Heart right ventricle (tissue), 16 donors: ENCODE results near the gene SCGB2A2. TPM values are rescaled to one million over a fixed set of nuclear protein-coding genes. Genes with fewer than 3 reads are reported as not detected.

Experiments used
- ATAC-seq, 8 donors: fragments of 200-7000 bp; cut with Tn5 transposase; one replicate each; pipeline ENCODE4 v1.9.1; 2020; ENCODE audit warnings: mild to moderate bottlenecking in 8 of 8, moderate library complexity in 8 of 8, moderate number of reproducible peaks in 1 of 8
- DNase-seq, 2 donors: peaks; one replicate each; pipeline ENCODE4 v3.0.0-alpha.2; 2020
- H3K27ac ChIP-seq, 10 donors: fragments of 200-600 bp; sonication (generic) in 2 of 10; one replicate each; pipeline versions ENCODE4 v1.5.0 to v1.8.0; 2020 to 2022; ENCODE audit warnings: mild to moderate bottlenecking in 3 of 10
- H3K27me3 ChIP-seq, 7 donors: fragments of 200-600 bp; one replicate each; pipeline ENCODE4 v1.8.0; 2021 to 2022; ENCODE audit warnings: mild to moderate bottlenecking in 2 of 7
- H3K36me3 ChIP-seq, 9 donors: fragments of 200-600 bp; sonication (generic) in 1 of 9; one replicate each; pipeline versions ENCODE4 v1.5.0 to v1.8.0; 2020 to 2022; ENCODE audit warnings: mild to moderate bottlenecking in 2 of 9
- H3K4me1 ChIP-seq, 9 donors: fragments of 200-600 bp; sonication (generic) in 1 of 9; one replicate each; pipeline versions ENCODE4 v1.5.0 to v1.8.0; 2020 to 2022; ENCODE audit warnings: mild to moderate bottlenecking in 4 of 9
- H3K4me3 ChIP-seq, 10 donors: fragments of 200-600 bp; sonication (generic) in 2 of 10; one replicate each; pipeline versions ENCODE4 v1.5.0 to v1.8.0; 2020 to 2022; ENCODE audit warnings: mild to moderate bottlenecking in 7 of 10, moderate library complexity in 2 of 10
- H3K9me3 ChIP-seq, 11 donors: fragments of 200-600 bp in 10 of 11; sonication (generic) in 2 of 11; one replicate each; pipeline versions ENCODE4 v1.5.0 to v1.8.0; 2013 to 2022; ENCODE audit warnings: mild to moderate bottlenecking in 2 of 11, control low read depth in 1 of 11, moderate library complexity in 1 of 11
- whole genome bisulfite sequencing, 2 donors: extraction: QIAGEN DNeasy Blood & Tissue Kit; methylation state at CpG; one replicate each; pipeline ENCODE4 v1.1.7; 2013; ENCODE audit warnings: inconsistent platforms in 1 of 2; 5-methylcytosine and 5-hydroxymethylcytosine counted together
- intact Hi-C, 10 donors: fragments of 100-400 bp; cut with DNase I; formaldehyde crosslinking; loops; one replicate each; pipeline versions ENCODE4 v1.11.1 to v1.14.2; 2022
- polyA plus RNA-seq, 2 donors: library from polyadenylated mRNA; stranded (reverse); fragments of 200-250 nt; gene quantifications; one replicate each; pipeline ENCODE4 v1.2.3, GENCODE V29; 2013
- total RNA-seq, 10 donors: library from RNA; stranded (reverse); fragmentation: NEBNext Ultra II Directional in 3 of 10; extraction: Animal tissue kit (Norgen Biotek cat#: 25700) in 3 of 10; gene quantifications; one replicate each; pipeline versions ENCODE4 v1.2.1 to v1.2.4, GENCODE V29; 2021 to 2023
- TF ChIP-seq, protein P1 (sequence below), 9 donors: fragments of 200-600 bp; sonication (generic) in 2 of 9; IDR thresholded peaks; one replicate each; pipeline versions ENCODE4 v1.5.0 to v1.8.0; 2021 to 2022; ENCODE audit warnings: antibody characterized with exemption in 9 of 9, mild to moderate bottlenecking in 5 of 9, moderate library complexity in 1 of 9
- donor health status: Arrhythmogenic right ventricular cardiomyopathy.
- donor health status: ischemic (EF 13 %, LVEDD 7.1; RV severe dilation, severe dysfunction).
- donor health status: healthy with polysubstance abuse.
- donor health status: DM: no; HTN: yes; CAD: no.
- donor health status: DM: no; HTN: no; CAD: no.
- donor health status: ischemic (EF 25% LVEDD 6.9; RV normal size, moderate dysfunction).
- donor health status: ischemic (EF 25% LVEDD 5.7; RV mildly dilated, moderate dysfunction).
- donor health status: healthy.
- donor health status: DM: yes; HTN: yes; CAD: no.
- donor health status: Ischemic cardiomyopathy.
- donor health status: ischemic (EF 35%, LVEDD 5.7; RV mildly dilated, moderate dysfunction).
- donor health status: nonischemic (EF 11% LVEDD 7.7; RV severe dilation, severe dysfunction).
- donor health status: DM: yes; HTN: yes; CAD: no.
- donor health status: PGD.
- donor health status: ischemic (EF 29% LVEDD 5.4; RV normal size, mild dysfunction).
- donor health status: nonischemic (EF 23%, LVEDD 6.1; RV moderate dilation, normal function).

SCGB2A2 gene
- total and polyA plus RNA-seq, 12 donors, result not detected

- Histone ChIP-seq H3K27me3 (peaks cover 0 to 39% (median 17%) of the 10 kb centered on the region in 7 donors), H3K4me1 (no peaks in the 10 kb centered on the region), H3K36me3 (no peaks in the 10 kb centered on the region), H3K4me3 (no peak overlapping the region), H3K9me3 (no peaks in the 10 kb centered on the region), H3K27ac (no peak overlapping the region)
- WGBS, 2 donors, result 89 to 90% methylated on average over 1 of the region's 1 CpG
- TF ChIP-seq, protein P1, sequence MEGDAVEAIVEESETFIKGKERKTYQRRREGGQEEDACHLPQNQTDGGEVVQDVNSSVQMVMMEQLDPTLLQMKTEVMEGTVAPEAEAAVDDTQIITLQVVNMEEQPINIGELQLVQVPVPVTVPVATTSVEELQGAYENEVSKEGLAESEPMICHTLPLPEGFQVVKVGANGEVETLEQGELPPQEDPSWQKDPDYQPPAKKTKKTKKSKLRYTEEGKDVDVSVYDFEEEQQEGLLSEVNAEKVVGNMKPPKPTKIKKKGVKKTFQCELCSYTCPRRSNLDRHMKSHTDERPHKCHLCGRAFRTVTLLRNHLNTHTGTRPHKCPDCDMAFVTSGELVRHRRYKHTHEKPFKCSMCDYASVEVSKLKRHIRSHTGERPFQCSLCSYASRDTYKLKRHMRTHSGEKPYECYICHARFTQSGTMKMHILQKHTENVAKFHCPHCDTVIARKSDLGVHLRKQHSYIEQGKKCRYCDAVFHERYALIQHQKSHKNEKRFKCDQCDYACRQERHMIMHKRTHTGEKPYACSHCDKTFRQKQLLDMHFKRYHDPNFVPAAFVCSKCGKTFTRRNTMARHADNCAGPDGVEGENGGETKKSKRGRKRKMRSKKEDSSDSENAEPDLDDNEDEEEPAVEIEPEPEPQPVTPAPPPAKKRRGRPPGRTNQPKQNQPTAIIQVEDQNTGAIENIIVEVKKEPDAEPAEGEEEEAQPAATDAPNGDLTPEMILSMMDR (IDR thresholded peaks at IDR 0.05), result no peak
- intact Hi-C loops, result no loop called here
- DNase-seq (no peak), ATAC-seq (no peak)
These were observed 2.9 kb upstream of the SCGB2A2 start for GRCh38 chr11:62267050-62267449.

DNA sequence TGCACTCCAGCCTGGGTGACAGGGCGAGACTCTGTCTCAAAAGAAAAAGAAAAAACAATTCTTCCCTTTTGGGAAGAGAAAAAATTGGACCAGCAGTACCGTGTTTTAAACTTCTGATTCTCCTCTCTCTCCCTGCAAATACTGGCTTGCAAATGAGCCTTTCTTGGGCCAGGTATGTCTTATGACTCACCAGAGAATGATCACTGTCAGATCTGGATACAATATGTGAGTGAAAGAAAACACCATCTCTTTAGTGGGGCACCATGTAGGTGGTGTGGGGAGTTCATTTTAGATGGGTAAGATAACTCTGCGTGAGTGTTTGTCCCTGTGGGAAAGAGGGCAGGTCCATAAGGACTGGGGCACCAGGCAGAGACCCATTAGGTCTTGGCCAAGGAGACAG, 2.4 kb upstream of the SCGB2A2 start:
- TF ChIP-seq, protein P1 (IDR thresholded peaks at IDR 0.05), result no peak
- Histone ChIP-seq H3K9me3 (no peaks in the 10 kb centered on the region), H3K36me3 (no peaks in the 10 kb centered on the region), H3K27me3 (peaks cover 0 to 39% (median 17%) of the 10 kb centered on the region in 7 donors), H3K4me3 (no peak overlapping the region), H3K4me1 (no peaks in the 10 kb centered on the region), H3K27ac (no peak overlapping the region)
- DNase-seq (no peak), ATAC-seq (no peak)
- WGBS, 2 donors, result 62 to 65% methylated on average over 3 of the region's 3 CpGs
- intact Hi-C loops, result no loop called here

DNA sequence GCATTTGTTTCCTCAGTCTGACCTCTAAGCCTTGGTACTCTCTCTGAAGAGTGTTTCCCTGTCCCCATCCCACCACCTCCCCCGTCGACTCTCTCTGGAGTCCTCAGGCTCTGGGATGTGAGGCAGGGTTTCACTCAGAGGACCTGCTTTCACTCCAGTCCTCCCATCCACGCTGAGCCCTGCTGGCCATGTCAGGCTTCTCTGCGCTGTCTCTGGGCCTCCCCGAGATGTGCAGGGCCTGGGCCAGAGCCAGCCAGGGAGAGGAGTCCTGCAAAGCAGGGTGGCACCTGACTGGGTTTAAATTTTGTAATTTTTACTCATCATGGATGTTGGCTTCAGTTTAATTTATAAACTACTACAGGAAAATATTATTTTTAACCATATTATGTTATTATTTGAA, 3.3 kb downstream of the SCGB2A2 start:
- ATAC-seq, result no peak
- 70 to 78% methylated on average over 5 of the region's 5 CpGs for WGBS, 2 donors

GRCh38 chr11:62273789-62274275, 3.9 kb downstream of the SCGB2A2 start:
- Histone ChIP-seq H3K36me3 (no peaks in the 10 kb centered on the region), H3K27ac (no peak overlapping the region), H3K4me1 (no peaks in the 10 kb centered on the region), H3K9me3 (no peaks in the 10 kb centered on the region), H3K27me3 (peaks cover 0 to 20% (median 7%) of the 10 kb centered on the region in 7 donors), H3K4me3 (no peak overlapping the region)
- TF ChIP-seq, protein P1 (IDR thresholded peaks at IDR 0.05), result no peak
- intact Hi-C loops, result no loop called here
- DNase-seq, result no peak
- no peak for ATAC-seq
- 64 to 74% methylated on average over 7 of the region's 7 CpGs for WGBS, 2 donors

More for the DNA sequence above, 3.3 kb downstream of the SCGB2A2 start:
- TF ChIP-seq, protein P1 (IDR thresholded peaks at IDR 0.05), result no peak
- no peak for DNase-seq
- H3K27me3 ChIP-seq, result peaks cover 0 to 25% (median 10%) of the 10 kb centered on the region in 7 donors
- no peaks in the 10 kb centered on the region for H3K36me3 ChIP-seq
- H3K4me1 ChIP-seq, result no peaks in the 10 kb centered on the region
- intact Hi-C loops, result no loop called here
- H3K27ac ChIP-seq, result no peak overlapping the region
- no peak overlapping the region for H3K4me3 ChIP-seq
- H3K9me3 ChIP-seq, result no peaks in the 10 kb centered on the region
